Neural cell (in vitro differentiated cells): Measurements from ENCODE around the gene MBTD1. TPM values are rescaled to one million over a fixed set of nuclear protein-coding genes. Genes with fewer than 3 reads are reported as not detected.

ENCODE experiments used
- H2AFZ ChIP-seq: fragments of 200-600, 300-800 bp; sonication (generic), shearing (Covaris generic); 2 replicates; pipeline ENCODE4 v1.6.0; 2014; ENCODE audit warnings: low read depth, mild to moderate bottlenecking, antibody characterized with exemption, low read length, moderate library complexity
- H3F3A ChIP-seq: fragments of 200-600 bp; shearing (Covaris generic); 2 replicates; pipeline ENCODE4 v1.6.1; 2016; ENCODE audit warnings: mild to moderate bottlenecking, moderate library complexity, mixed read lengths, antibody characterized with exemption, low read length; ENCODE audit not compliant: insufficient read depth, poor library complexity, severe bottlenecking
- H3K27ac ChIP-seq: fragments of 200-600, 300-800 bp; sonication (generic), shearing (Covaris generic); 2 replicates; pipeline ENCODE4 v1.5.1; 2014; ENCODE audit warnings: mild to moderate bottlenecking, low read length, moderate library complexity
- H3K27me3 ChIP-seq: fragments of 300-800, 200-600 bp; sonication (generic), shearing (Covaris generic); 2 replicates; pipeline ENCODE4 v1.6.0; 2014; ENCODE audit warnings: mild to moderate bottlenecking, low read depth, low read length, moderate library complexity; ENCODE audit not compliant: insufficient read depth
- H3K36me3 ChIP-seq: fragments of 300-800, 200-600 bp; sonication (generic), shearing (Covaris generic); 2 replicates; pipeline ENCODE4 v1.5.1; 2014; ENCODE audit warnings: mild to moderate bottlenecking, antibody characterized with exemption, low read length, moderate library complexity; ENCODE audit not compliant: insufficient read depth
- H3K4me2 ChIP-seq: fragments of 300-800, 200-600 bp; sonication (generic), shearing (Covaris generic); 2 replicates; pipeline ENCODE4 v1.6.0; 2014; ENCODE audit warnings: mild to moderate bottlenecking, low read length
- H3K4me3 ChIP-seq: fragments of 300-800, 200-600 bp; sonication (generic), shearing (Covaris generic); 2 replicates; pipeline ENCODE4 v1.5.1; 2014; ENCODE audit warnings: mild to moderate bottlenecking, low read length, moderate library complexity
- H3K79me2 ChIP-seq: fragments of 200-600 bp; shearing (Covaris generic); replicated peaks from 2 replicates; pipeline ENCODE4 v1.6.0; 2014; ENCODE audit warnings: mild to moderate bottlenecking, low read length, moderate library complexity; ENCODE audit not compliant: insufficient read depth
- H3K9ac ChIP-seq: fragments of 300-800, 200-600 bp; sonication (generic), shearing (Covaris generic); 2 replicates; pipeline ENCODE4 v1.6.1; 2016; ENCODE audit warnings: mild to moderate bottlenecking, low read length, mixed read lengths
- H3K9me2 ChIP-seq: fragments of 200-600 bp; shearing (Covaris generic); 2 replicates; pipeline ENCODE4 v1.6.1; 2016; ENCODE audit warnings: mild to moderate bottlenecking, low read length, mixed read lengths; ENCODE audit not compliant: insufficient read depth
- H3K9me3 ChIP-seq: fragments of 200-600, 300-800 bp; sonication (generic), shearing (Covaris generic); 2 replicates; pipeline ENCODE4 v1.6.1; 2016; ENCODE audit warnings: mild to moderate bottlenecking, mixed run types, low read length, moderate library complexity, mixed read lengths
- H4K20me1 ChIP-seq: fragments of 200-600 bp; shearing (Covaris generic); 2 replicates; pipeline ENCODE4 v1.6.1; 2016; ENCODE audit warnings: mild to moderate bottlenecking, mixed run types; ENCODE audit not compliant: insufficient read depth
- CTCF ChIP-seq: fragments of 450-650 bp; IDR thresholded peaks from 2 replicates; pipeline ENCODE4 v1.5.1; 2014; ENCODE audit warnings: antibody characterized with exemption, mild to moderate bottlenecking, moderate library complexity; ENCODE audit not compliant: poor library complexity, severe bottlenecking
- EP300 ChIP-seq: fragments of 450-650 bp; conservative IDR thresholded peaks from 2 replicates; pipeline ENCODE4 v1.6.1; 2014; ENCODE audit warnings: antibody characterized with exemption, mild to moderate bottlenecking, moderate library complexity; ENCODE audit not compliant: poor library complexity, severe bottlenecking
- EZH2 ChIP-seq: fragments of 200-600, 300-800 bp; shearing (Covaris generic), sonication (generic); IDR thresholded peaks from 2 replicates; pipeline ENCODE4 v1.6.1; 2014; ENCODE audit warnings: antibody characterized with exemption, low read length, borderline replicate concordance, mild to moderate bottlenecking; ENCODE audit not compliant: insufficient read depth, poor library complexity, severe bottlenecking
- MXI1 ChIP-seq: fragments of 450-650 bp; conservative IDR thresholded peaks from 2 replicates; pipeline ENCODE4 v1.6.1; 2014; ENCODE audit warnings: antibody characterized with exemption, mild to moderate bottlenecking; ENCODE audit not compliant: poor library complexity, severe bottlenecking
- POLR2AphosphoS5 ChIP-seq: IDR thresholded peaks from 2 replicates; pipeline ENCODE4 v1.6.1; 2012
- RAD21 ChIP-seq: fragments of 450-650 bp; conservative IDR thresholded peaks from 2 replicates; pipeline ENCODE4 v1.6.1; 2014; ENCODE audit warnings: antibody characterized with exemption, mild to moderate bottlenecking, moderate library complexity
- REST ChIP-seq: IDR thresholded peaks from 2 replicates; pipeline ENCODE4 v1.6.1; 2012; ENCODE audit warnings: borderline replicate concordance
- SMC3 ChIP-seq: fragments of 450-650 bp; conservative IDR thresholded peaks from 2 replicates; pipeline ENCODE4 v1.6.1; 2014; ENCODE audit warnings: antibody characterized with exemption, mild to moderate bottlenecking, moderate library complexity; ENCODE audit not compliant: poor library complexity
- TAF1 ChIP-seq: IDR thresholded peaks from 2 replicates; pipeline ENCODE4 v1.6.1; 2012; ENCODE audit warnings: low read depth
- polyA plus RNA-seq: library from polyadenylated mRNA; depleted of rRNA; stranded (reverse); fragments of >200 nt; gene quantifications from 2 replicates; pipeline ENCODE4 v1.2.3, GENCODE V29; 2014

Gene MBTD1
- polyA plus RNA-seq, 1 donor from 2014 or later: 70.0 TPM

GRCh38 chr17:51255673-51256072 is 4.2 kb downstream of the MBTD1 start:
- H4K20me1 ChIP-seq: no peaks in the 10 kb centered on the region
- no peak overlapping the region for H3K4me3 ChIP-seq
- no peak overlapping the region for H2AFZ ChIP-seq
- no peak overlapping the region for H3K4me2 ChIP-seq
- no peak overlapping the region for H3K9ac ChIP-seq
- H3F3A ChIP-seq: no peaks in the 10 kb centered on the region
- no peak overlapping the region for H3K27ac ChIP-seq
- no peaks in the 10 kb centered on the region for H3K9me2 ChIP-seq
- H3K36me3 ChIP-seq: peaks cover 12% of the 10 kb centered on the region
- no peaks in the 10 kb centered on the region for H3K9me3 ChIP-seq
- TF ChIP-seq SMC3 (no peak), EZH2 (no peak), EP300 (no peak), MXI1 (no peak), RAD21 (no peak), POLR2AphosphoS5 (no peak), CTCF (no peak), TAF1 (no peak), REST (no peak)
- no peaks in the 10 kb centered on the region for H3K27me3 ChIP-seq
- H3K79me2 ChIP-seq: peaks cover 69% of the 10 kb centered on the region

- Histone ChIP-seq H3K9ac (no peak overlapping the region), H3K4me2 (no peak overlapping the region), H2AFZ (no peak overlapping the region), H3K27ac (no peak overlapping the region), H3K79me2 (peaks cover 31% of the 10 kb centered on the region), H3K27me3 (no peaks in the 10 kb centered on the region), H3F3A (no peaks in the 10 kb centered on the region), H3K9me3 (peaks cover 4% of the 10 kb centered on the region), H4K20me1 (no peaks in the 10 kb centered on the region), H3K4me3 (no peak overlapping the region), H3K36me3 (peaks cover 4% of the 10 kb centered on the region), H3K9me2 (no peaks in the 10 kb centered on the region)
- TF ChIP-seq MXI1: no peak
- no peak for TF ChIP-seq EP300
- TF ChIP-seq EZH2: no peak
These were observed 8.8 kb downstream of the MBTD1 start for GRCh38 chr17:51251010-51251409.
